Activated CD8-positive, alpha-beta T cell treated with anti-CD3 and anti-CD28 coated beads for 36 hours (primary cell): ENCODE results near the gene ATAT1. TPM values are rescaled to one million over a fixed set of nuclear protein-coding genes. Genes with fewer than 3 reads are reported as not detected.

Source experiments
- ATAC-seq: fragments of 200-7000 bp; cut with Tn5 transposase; one replicate; pipeline ENCODE4 v1.10.0; 2021; ENCODE audit warnings: mild to moderate bottlenecking, moderate library complexity
- CTCF ChIA-PET: fragments of 350-600 bp; sonication (Branson Sonifier 250); formaldehyde crosslinking; loops from one replicate; lab custom pipeline; 2021; ENCODE audit warnings: antibody characterized with exemption; lab: Charles Lee
- POLR2A ChIA-PET: fragments of 350-600 bp; sonication (Branson Sonifier 250); formaldehyde crosslinking; loops from one replicate; lab custom pipeline; 2021; ENCODE audit warnings: antibody characterized with exemption; lab: Charles Lee
- DNase-seq: peaks from one replicate; pipeline ENCODE4 v3.0.0-alpha.2; 2020
- H3K27ac Mint-ChIP-seq: one replicate; pipeline ENCODE4 v1.8.0; 2021; ENCODE audit warnings: mild to moderate bottlenecking, mixed read lengths
- H3K27me3 Mint-ChIP-seq: one replicate; pipeline ENCODE4 v1.8.0; 2021; ENCODE audit warnings: mixed read lengths
- H3K36me3 Mint-ChIP-seq: one replicate; pipeline ENCODE4 v1.8.0; 2021; ENCODE audit warnings: low read depth, mixed read lengths
- H3K4me1 Mint-ChIP-seq: one replicate; pipeline ENCODE4 v1.8.0; 2021; ENCODE audit warnings: low read depth, mixed read lengths
- H3K4me3 Mint-ChIP-seq: one replicate; pipeline ENCODE4 v1.8.0; 2021; ENCODE audit warnings: mild to moderate bottlenecking, moderate library complexity, mixed read lengths
- H3K9me3 Mint-ChIP-seq: one replicate; pipeline ENCODE4 v1.8.0; 2021; ENCODE audit warnings: mixed read lengths
- CTCF ChIP-seq: fragments of 200-600 bp; IDR thresholded peaks from one replicate; pipeline ENCODE4 v1.8.0; 2022; ENCODE audit warnings: antibody characterized with exemption, mild to moderate bottlenecking
- intact Hi-C: fragments of 100-400 bp; cut with micrococcal nuclease; formaldehyde crosslinking; loops from one replicate; pipeline ENCODE4 v1.10.0; 2022
- total RNA-seq, 2 experiments: library from RNA; stranded (reverse); gene quantifications; one replicate each; pipeline ENCODE4 v1.2.3, GENCODE V29; 2021

The ATAT1 gene
- total RNA-seq, 2 experiments from 2014 or later, result 7.5 to 7.8 TPM

GRCh38 chr6:30684386-30685156 lies 57.9 kb downstream of the ATAT1 start:
- POLR2A ChIA-PET, result interaction anchor here (1.1 to 15.7 kb wide), 8 partner anchors 36 to 191 kb away, joined by 3 to 500 read pairs (median 4); partner anchors contain the start of genes MDC1, MRPS18B, PPP1R10 and PRR3
- no peaks in the 10 kb centered on the region for H3K27me3 Mint-ChIP-seq
- CTCF ChIA-PET, result interaction anchor here (18.6 kb wide), 1 partner anchor 45 kb away, joined by 704 read pairs; the partner anchor contains the start of genes MDC1 and TUBB
- no peaks in the 10 kb centered on the region for H3K9me3 Mint-ChIP-seq
- no peak for ATAC-seq
- H3K4me3 Mint-ChIP-seq, result peak overlapping the region; percentile 88
- peak overlapping the region; percentile 95 for H3K27ac Mint-ChIP-seq
- DNase-seq, result peak; percentile 83
- intact Hi-C loops, result loop anchor here (5.0 kb wide), 2 partner anchors 67 to 128 kb away; partner anchors contain the start of genes MRPS18B and PPP1R10
- no peak for TF ChIP-seq CTCF
- H3K4me1 Mint-ChIP-seq, result peaks cover 21% of the 10 kb centered on the region
- H3K36me3 Mint-ChIP-seq, result peaks cover 79% of the 10 kb centered on the region

- Mint-ChIP-seq H3K36me3 (peaks cover 73% of the 10 kb centered on the region), H3K9me3 (no peaks in the 10 kb centered on the region), H3K4me3 (peak overlapping the region; percentile 88), H3K4me1 (peaks cover 30% of the 10 kb centered on the region), H3K27ac (peak overlapping the region; percentile 88), H3K27me3 (no peaks in the 10 kb centered on the region)
- ChIA-PET CTCF (interaction anchor here (18.6 kb wide), 1 partner anchor 44 kb away, joined by 704 read pairs; the partner anchor contains the start of genes MDC1 and TUBB), POLR2A (interaction anchor here (0.7 to 15.7 kb wide), 10 partner anchors 10 to 192 kb away, joined by 3 to 500 read pairs (median 4); partner anchors contain the start of genes MDC1, PRR3 and TUBB)
- peak; percentile 50 for DNase-seq
- ATAC-seq, result no peak
- intact Hi-C loops, result no loop called here
- TF ChIP-seq CTCF, result no peak
These were observed 58.7 kb downstream of the ATAT1 start for GRCh38 chr6:30685157-30686008.

- H3K27me3 Mint-ChIP-seq, result no peaks in the 10 kb centered on the region
- POLR2A ChIA-PET, result interaction anchor here (0.9 to 15.7 kb wide), 8 partner anchors 11 to 145 kb away, joined by 3 to 500 read pairs (median 4); partner anchors contain the start of genes MDC1 and TUBB
- DNase-seq (peak; percentile 91), ATAC-seq (peak; percentile 35)
- peak within 1 kb of the TSS; percentile 88 for H3K27ac Mint-ChIP-seq
- intact Hi-C loops, result no loop called here
- H3K9me3 Mint-ChIP-seq, result no peaks in the 10 kb centered on the region
- peak within 1 kb of the TSS; percentile 88 for H3K4me3 Mint-ChIP-seq
- no peak for TF ChIP-seq CTCF
- H3K36me3 Mint-ChIP-seq, result peaks cover 66% of the 10 kb centered on the region
- CTCF ChIA-PET, result interaction anchor here (18.6 kb wide), 1 partner anchor 43 kb away, joined by 704 read pairs; the partner anchor contains the start of genes MDC1 and TUBB
- H3K4me1 Mint-ChIP-seq, result peaks cover 33% of the 10 kb centered on the region
These were observed 59.6 kb downstream of the ATAT1 start, which contains the start of gene PPP1R18 for GRCh38 chr6:30686009-30686907. TSS of gene PPP1R18 (minus strand) at chr6:30686645. CDS start at chr6:30686018, 627 bp downstream.

- intact Hi-C loops, result no loop called here
- H3K36me3 Mint-ChIP-seq, result peaks cover 58% of the 10 kb centered on the region
These were observed 60.4 kb downstream of the ATAT1 start for GRCh38 chr6:30686908-30687658.

More at GRCh38 chr6:30686908-30687658, 60.4 kb downstream of the ATAT1 start:
- Mint-ChIP-seq H3K4me3 (peak overlapping the region; percentile 88), H3K27ac (peak overlapping the region; percentile 88), H3K9me3 (no peaks in the 10 kb centered on the region), H3K4me1 (peaks cover 36% of the 10 kb centered on the region), H3K27me3 (no peaks in the 10 kb centered on the region)
- peak; percentile 21 for ATAC-seq
- POLR2A ChIA-PET, result interaction anchor here (1.0 to 7.4 kb wide), 7 partner anchors 8 to 72 kb away, joined by 3 to 86 read pairs (median 14); partner anchors contain the start of genes MDC1 and TUBB
- CTCF ChIA-PET, result interaction anchor here (1.0 to 6.6 kb wide), 4 partner anchors 8 to 44 kb away, joined by 3 to 51 read pairs (median 18); partner anchors contain the start of genes MDC1 and TUBB
- peak; percentile 88 for DNase-seq
- TF ChIP-seq CTCF, result no peak
